GM12878 (cell line): ENCODE results near the gene PSMB5. TPM values are rescaled to one million over a fixed set of nuclear protein-coding genes. Genes with fewer than 3 reads are reported as not detected.

Source experiments
- CBFB ChIP-seq: IDR thresholded peaks from 2 replicates; pipeline ENCODE4 v1.6.1; 2016; ENCODE audit warnings: antibody characterized with exemption, low read depth
- CHD4 ChIP-seq: fragments of 200-600 bp; sonication (generic); IDR thresholded peaks from 2 replicates; pipeline ENCODE4 v1.6.1; 2016; ENCODE audit warnings: mild to moderate bottlenecking
- FOXK2 ChIP-seq: fragments of 450-650 bp; IDR thresholded peaks from 2 replicates; pipeline ENCODE4 v1.6.1; 2017; ENCODE audit warnings: mild to moderate bottlenecking, moderate library complexity
- IRF4 ChIP-seq: IDR thresholded peaks from 2 replicates; pipeline ENCODE4 v1.6.1; 2011; ENCODE audit warnings: low read depth, low read length
- MLLT1 ChIP-seq: fragments of 450-650 bp; IDR thresholded peaks from 2 replicates; pipeline ENCODE4 v1.6.1; 2016; ENCODE audit warnings: mild to moderate bottlenecking
- MTA2 ChIP-seq: fragments of 450-650 bp; IDR thresholded peaks from 2 replicates; pipeline ENCODE4 v1.6.1; 2016; ENCODE audit warnings: low read depth, mild to moderate bottlenecking, moderate library complexity
- MTA3 ChIP-seq: IDR thresholded peaks from 2 replicates; pipeline ENCODE4 v1.6.1; 2012; ENCODE audit warnings: low read length, inconsistent platforms, borderline replicate concordance
- NFYB ChIP-seq: IDR thresholded peaks from 2 replicates; pipeline ENCODE4 v1.6.1; 2011; ENCODE audit warnings: low read depth, mild to moderate bottlenecking, low read length, improper control_type of control experiment, moderate library complexity; ENCODE audit not compliant: insufficient read depth
- NKRF ChIP-seq: fragments of 450-650 bp; conservative IDR thresholded peaks from 2 replicates; pipeline ENCODE4 v1.6.1; 2017; ENCODE audit warnings: mild to moderate bottlenecking, moderate library complexity
- PAX5 ChIP-seq: IDR thresholded peaks from 2 replicates; pipeline ENCODE4 v1.6.1; 2011; ENCODE audit warnings: low read depth, low read length, borderline replicate concordance
- RELA ChIP-seq: fragments of 450-650 bp; IDR thresholded peaks from 2 replicates; pipeline ENCODE4 v1.8.0; 2014; ENCODE audit warnings: borderline replicate concordance; ENCODE audit not compliant: partially characterized antibody
- SIX5 ChIP-seq: IDR thresholded peaks from 2 replicates; pipeline ENCODE4 v1.6.1; 2011; ENCODE audit warnings: mild to moderate bottlenecking, low read depth, low read length, moderate library complexity; ENCODE audit not compliant: severe bottlenecking
- YBX1 ChIP-seq: fragments of 450-650 bp; IDR thresholded peaks from 2 replicates; pipeline ENCODE4 v1.6.1; 2016; ENCODE audit warnings: antibody characterized with exemption
- ZNF217 ChIP-seq: fragments of 450-650 bp; IDR thresholded peaks from 2 replicates; pipeline ENCODE4 v1.6.1; 2017; ENCODE audit warnings: antibody characterized with exemption, mild to moderate bottlenecking
- ZNF24 ChIP-seq: fragments of 450-650 bp; IDR thresholded peaks from 2 replicates; pipeline ENCODE4 v1.6.1; 2017; ENCODE audit warnings: antibody characterized with exemption, mild to moderate bottlenecking
- polyA plus RNA-seq, 11 experiments: library from polyadenylated mRNA; depleted of rRNA in 4 of 11; unstranded in 6 of 11; stranded (reverse) in 5 of 11; fragments of >200 nt; fragmentation: Nextera tagmentation in 4 of 11; fragmentation: Illumina TruSeq in 1 of 11; extraction: Ambion mirVana in 4 of 11; extraction: Trizol in 1 of 11; gene quantifications; 1 replicate in 1 of 11; 2 replicates in 10 of 11; pipeline versions ENCODE4 v1.2.1 to v1.2.3, GENCODE V29; 2011 to 2016; ENCODE audit warnings: inconsistent platforms in 2 of 11, missing spikeins in 2 of 11, low read depth in 1 of 11
- total RNA-seq, 4 experiments: library from RNA; depleted of rRNA in 3 of 4; stranded (reverse); fragments of >200 nt in 3 of 4; fragmentation: Illumina TruSeq in 1 of 4; extraction: Trizol in 1 of 4; gene quantifications; 2 replicates each; pipeline versions ENCODE4 v1.2.1 to v1.2.3, GENCODE V29; 2013 to 2021
- TF ChIP-seq, protein P1 (sequence below): fragments of 150-350 bp; IDR thresholded peaks from 2 replicates; pipeline ENCODE4 v1.6.1; 2016; ENCODE audit warnings: low read depth, low read length
- TF ChIP-seq, protein P2 (sequence below): fragments of 450-650 bp; IDR thresholded peaks from 2 replicates; pipeline ENCODE4 v1.6.1; 2017; ENCODE audit warnings: low read depth, mild to moderate bottlenecking, moderate library complexity
- TF ChIP-seq, protein P3 (sequence below): IDR thresholded peaks from 2 replicates; pipeline ENCODE4 v1.6.1; 2011; ENCODE audit warnings: borderline replicate concordance, low read depth, mild to moderate bottlenecking, moderate library complexity, mixed read lengths, low read length; ENCODE audit not compliant: insufficient read depth; ENCODE audit errors: extremely low read length
- TF ChIP-seq, protein P4 (sequence below): fragments of 450-650 bp; IDR thresholded peaks from 2 replicates; pipeline ENCODE4 v1.6.1; 2017; ENCODE audit warnings: borderline replicate concordance

Gene PSMB5
- total and polyA plus RNA-seq, 10 of the 15 experiments (the other 5 are each of a cell fraction or from before 2014, with no cell fraction given) = 84.5 to 802 (median 144) TPM

DNA sequence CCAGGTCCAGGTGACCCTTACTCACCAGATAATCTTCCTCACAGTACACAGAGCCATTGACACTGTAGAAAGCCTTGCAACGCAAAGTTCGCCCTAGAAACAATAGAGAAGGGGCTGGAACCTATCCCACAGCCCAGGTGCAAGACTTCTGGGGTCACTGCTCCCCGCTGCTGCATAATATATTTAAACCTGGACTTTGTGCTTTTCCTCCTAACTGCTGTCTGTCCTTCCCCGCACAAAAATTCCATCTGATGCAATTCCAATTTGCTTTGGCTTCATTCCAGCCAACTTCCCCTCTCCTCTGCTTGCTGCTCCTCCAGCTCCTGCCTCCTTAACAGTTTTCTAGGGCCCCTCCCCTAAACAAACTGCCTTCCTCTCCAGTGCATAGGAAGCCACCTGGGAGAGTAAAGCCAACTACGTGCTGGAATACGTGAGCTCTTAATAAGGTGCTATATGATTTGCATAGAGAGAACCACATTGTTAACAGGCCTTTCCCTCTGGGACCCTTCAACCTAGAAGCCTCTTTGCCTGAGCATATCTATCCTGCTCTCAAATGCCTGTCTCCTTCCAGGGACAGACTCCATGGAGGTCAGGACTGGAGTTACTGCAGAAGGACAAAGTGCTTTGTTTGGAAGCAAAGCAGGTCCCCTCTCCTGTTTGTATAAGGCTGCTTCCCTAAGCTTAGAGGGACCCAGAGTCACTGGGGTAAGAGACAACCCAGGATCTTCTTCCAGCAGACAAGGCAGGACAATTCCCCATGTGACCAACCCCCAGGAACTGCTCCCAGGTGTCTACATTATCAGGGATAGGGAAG, 57.9 kb downstream of the PSMB5 start (continued):
- TF ChIP-seq, protein P1, sequence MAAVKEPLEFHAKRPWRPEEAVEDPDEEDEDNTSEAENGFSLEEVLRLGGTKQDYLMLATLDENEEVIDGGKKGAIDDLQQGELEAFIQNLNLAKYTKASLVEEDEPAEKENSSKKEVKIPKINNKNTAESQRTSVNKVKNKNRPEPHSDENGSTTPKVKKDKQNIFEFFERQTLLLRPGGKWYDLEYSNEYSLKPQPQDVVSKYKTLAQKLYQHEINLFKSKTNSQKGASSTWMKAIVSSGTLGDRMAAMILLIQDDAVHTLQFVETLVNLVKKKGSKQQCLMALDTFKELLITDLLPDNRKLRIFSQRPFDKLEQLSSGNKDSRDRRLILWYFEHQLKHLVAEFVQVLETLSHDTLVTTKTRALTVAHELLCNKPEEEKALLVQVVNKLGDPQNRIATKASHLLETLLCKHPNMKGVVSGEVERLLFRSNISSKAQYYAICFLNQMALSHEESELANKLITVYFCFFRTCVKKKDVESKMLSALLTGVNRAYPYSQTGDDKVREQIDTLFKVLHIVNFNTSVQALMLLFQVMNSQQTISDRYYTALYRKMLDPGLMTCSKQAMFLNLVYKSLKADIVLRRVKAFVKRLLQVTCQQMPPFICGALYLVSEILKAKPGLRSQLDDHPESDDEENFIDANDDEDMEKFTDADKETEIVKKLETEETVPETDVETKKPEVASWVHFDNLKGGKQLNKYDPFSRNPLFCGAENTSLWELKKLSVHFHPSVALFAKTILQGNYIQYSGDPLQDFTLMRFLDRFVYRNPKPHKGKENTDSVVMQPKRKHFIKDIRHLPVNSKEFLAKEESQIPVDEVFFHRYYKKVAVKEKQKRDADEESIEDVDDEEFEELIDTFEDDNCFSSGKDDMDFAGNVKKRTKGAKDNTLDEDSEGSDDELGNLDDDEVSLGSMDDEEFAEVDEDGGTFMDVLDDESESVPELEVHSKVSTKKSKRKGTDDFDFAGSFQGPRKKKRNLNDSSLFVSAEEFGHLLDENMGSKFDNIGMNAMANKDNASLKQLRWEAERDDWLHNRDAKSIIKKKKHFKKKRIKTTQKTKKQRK = no peak
- TF ChIP-seq, protein P2, sequence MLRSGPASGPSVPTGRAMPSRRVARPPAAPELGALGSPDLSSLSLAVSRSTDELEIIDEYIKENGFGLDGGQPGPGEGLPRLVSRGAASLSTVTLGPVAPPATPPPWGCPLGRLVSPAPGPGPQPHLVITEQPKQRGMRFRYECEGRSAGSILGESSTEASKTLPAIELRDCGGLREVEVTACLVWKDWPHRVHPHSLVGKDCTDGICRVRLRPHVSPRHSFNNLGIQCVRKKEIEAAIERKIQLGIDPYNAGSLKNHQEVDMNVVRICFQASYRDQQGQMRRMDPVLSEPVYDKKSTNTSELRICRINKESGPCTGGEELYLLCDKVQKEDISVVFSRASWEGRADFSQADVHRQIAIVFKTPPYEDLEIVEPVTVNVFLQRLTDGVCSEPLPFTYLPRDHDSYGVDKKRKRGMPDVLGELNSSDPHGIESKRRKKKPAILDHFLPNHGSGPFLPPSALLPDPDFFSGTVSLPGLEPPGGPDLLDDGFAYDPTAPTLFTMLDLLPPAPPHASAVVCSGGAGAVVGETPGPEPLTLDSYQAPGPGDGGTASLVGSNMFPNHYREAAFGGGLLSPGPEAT = 0 out of 2 replicates have a peak, but pooled peaks have one; percentile 41
- peak; percentile 71 for TF ChIP-seq MTA2
- TF ChIP-seq MTA3 = no peak
- no peak for TF ChIP-seq RELA
- TF ChIP-seq MLLT1 = no peak
- no peak for TF ChIP-seq PAX5
- TF ChIP-seq ZNF24 = no peak
- TF ChIP-seq CBFB = no peak
- TF ChIP-seq SIX5 = no peak
- TF ChIP-seq YBX1 = no peak
- TF ChIP-seq NKRF = no peak
- no peak for TF ChIP-seq NFYB
- no peak for TF ChIP-seq FOXK2
- TF ChIP-seq, protein P3, sequence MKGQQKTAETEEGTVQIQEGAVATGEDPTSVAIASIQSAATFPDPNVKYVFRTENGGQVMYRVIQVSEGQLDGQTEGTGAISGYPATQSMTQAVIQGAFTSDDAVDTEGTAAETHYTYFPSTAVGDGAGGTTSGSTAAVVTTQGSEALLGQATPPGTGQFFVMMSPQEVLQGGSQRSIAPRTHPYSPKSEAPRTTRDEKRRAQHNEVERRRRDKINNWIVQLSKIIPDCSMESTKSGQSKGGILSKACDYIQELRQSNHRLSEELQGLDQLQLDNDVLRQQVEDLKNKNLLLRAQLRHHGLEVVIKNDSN = no peak
- TF ChIP-seq IRF4 = no peak
- TF ChIP-seq, protein P4, sequence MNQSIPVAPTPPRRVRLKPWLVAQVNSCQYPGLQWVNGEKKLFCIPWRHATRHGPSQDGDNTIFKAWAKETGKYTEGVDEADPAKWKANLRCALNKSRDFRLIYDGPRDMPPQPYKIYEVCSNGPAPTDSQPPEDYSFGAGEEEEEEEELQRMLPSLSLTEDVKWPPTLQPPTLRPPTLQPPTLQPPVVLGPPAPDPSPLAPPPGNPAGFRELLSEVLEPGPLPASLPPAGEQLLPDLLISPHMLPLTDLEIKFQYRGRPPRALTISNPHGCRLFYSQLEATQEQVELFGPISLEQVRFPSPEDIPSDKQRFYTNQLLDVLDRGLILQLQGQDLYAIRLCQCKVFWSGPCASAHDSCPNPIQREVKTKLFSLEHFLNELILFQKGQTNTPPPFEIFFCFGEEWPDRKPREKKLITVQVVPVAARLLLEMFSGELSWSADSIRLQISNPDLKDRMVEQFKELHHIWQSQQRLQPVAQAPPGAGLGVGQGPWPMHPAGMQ = no peak
- TF ChIP-seq CHD4 = no peak
- TF ChIP-seq ZNF217 = no peak
